GM23248 (cell line): Measurements from ENCODE around the gene ACAP2. TPM values are rescaled to one million over a fixed set of nuclear protein-coding genes. Genes with fewer than 3 reads are reported as not detected.

Source experiments
- DNase-seq: peaks from one replicate; pipeline ENCODE4 v3.0.0-alpha.2; 2015
- H2AFZ ChIP-seq: fragments of 200-600 bp; sonication (generic); 2 replicates; pipeline ENCODE4 v1.6.1; 2016; ENCODE audit warnings: antibody characterized with exemption
- H3F3A ChIP-seq: fragments of 200-600 bp; sonication (generic); 2 replicates; pipeline ENCODE4 v1.6.1; 2016; ENCODE audit warnings: mild to moderate bottlenecking, antibody characterized with exemption, mixed run types; ENCODE audit not compliant: insufficient read depth
- H3K27ac ChIP-seq: fragments of 200-600 bp; sonication (generic); 2 replicates; pipeline ENCODE4 v1.5.1; 2016; ENCODE audit warnings: mild to moderate bottlenecking
- H3K27me3 ChIP-seq: fragments of 200-600 bp; sonication (generic); replicated peaks from 2 replicates; pipeline ENCODE4 v1.6.1; 2016; ENCODE audit warnings: mild to moderate bottlenecking; ENCODE audit not compliant: insufficient read depth
- H3K36me3 ChIP-seq: fragments of 200-600 bp; sonication (generic); 2 replicates; pipeline ENCODE4 v1.6.1; 2016; ENCODE audit warnings: low read depth, mild to moderate bottlenecking
- H3K4me1 ChIP-seq: fragments of 200-600 bp; sonication (generic); 2 replicates; pipeline ENCODE4 v1.6.1; 2016; ENCODE audit warnings: mild to moderate bottlenecking; ENCODE audit not compliant: insufficient read depth
- H3K4me2 ChIP-seq: fragments of 200-600 bp; sonication (generic); one replicate; pipeline ENCODE4 v1.6.1; 2016; ENCODE audit warnings: mild to moderate bottlenecking; ENCODE audit not compliant: unreplicated experiment
- H3K4me3 ChIP-seq: fragments of 200-600 bp; sonication (generic); 2 replicates; pipeline ENCODE4 v1.5.1; 2016; ENCODE audit warnings: mild to moderate bottlenecking
- H3K79me2 ChIP-seq: fragments of 200-600 bp; sonication (generic); 2 replicates; pipeline ENCODE4 v1.6.1; 2016; ENCODE audit warnings: mild to moderate bottlenecking; ENCODE audit not compliant: insufficient read depth
- H3K9ac ChIP-seq: fragments of 200-600 bp; sonication (generic); 2 replicates; pipeline ENCODE4 v1.6.1; 2016; ENCODE audit warnings: mild to moderate bottlenecking
- H3K9me2 ChIP-seq: fragments of 200-600 bp; sonication (generic); 2 replicates; pipeline ENCODE4 v1.6.1; 2016; ENCODE audit warnings: mixed run types, mild to moderate bottlenecking, moderate library complexity; ENCODE audit not compliant: insufficient read depth
- H3K9me3 ChIP-seq: fragments of 200-600 bp; sonication (generic); one replicate; pipeline ENCODE4 v1.6.1; 2017; ENCODE audit warnings: low read depth
- H4K20me1 ChIP-seq: fragments of 200-600 bp; sonication (generic); 2 replicates; pipeline ENCODE4 v1.6.0; 2016; ENCODE audit not compliant: insufficient read depth
- EZH2 ChIP-seq: fragments of 200-600 bp; sonication (generic); IDR thresholded peaks from 2 replicates; pipeline ENCODE4 v1.6.1; 2018; ENCODE audit warnings: antibody characterized with exemption, mild to moderate bottlenecking; ENCODE audit not compliant: insufficient read depth, poor library complexity, severe bottlenecking
- EZH2phosphoT487 ChIP-seq: fragments of 200-600 bp; sonication (generic); IDR thresholded peaks from 2 replicates; pipeline ENCODE4 v1.6.1; 2018; ENCODE audit warnings: antibody characterized with exemption, moderate library complexity, mild to moderate bottlenecking, low read depth; ENCODE audit not compliant: insufficient read depth
- WGBS, 2 experiments: methylation state at CpG; one replicate each; pipeline ENCODE4 v1.1.6; 2015 to 2017; ENCODE audit warnings: low lambda C conversion rate in 2 of 2, low coverage in 1 of 2; ENCODE audit errors: missing lambda C conversion rate in 2 of 2; 5-methylcytosine and 5-hydroxymethylcytosine counted together
- in situ Hi-C: fragments of 300-500 bp; cut with MboI; formaldehyde crosslinking; loops from 2 replicates; pipeline ENCODE4 v1.15.0; 2020
- polyA plus RNA-seq: library from polyadenylated mRNA; unstranded; fragments of >200 nt; fragmentation: Nextera tagmentation; extraction: Ambion mirVana; gene quantifications from 2 replicates; pipeline ENCODE4 v1.2.1, GENCODE V29; 2016
- total RNA-seq: library from RNA; depleted of rRNA; stranded (reverse); fragments of >200 nt; shearing (Covaris generic); gene quantifications from 2 replicates; pipeline ENCODE4 v1.2.3, GENCODE V29; 2014

ACAP2 gene
- total and polyA plus RNA-seq, 2 experiments from 2014 or later: 47.8 to 49.9 TPM

- H3K9me3 ChIP-seq: no peaks in the 10 kb centered on the region
- WGBS, 2 experiments: 18 to 24% methylated on average over 6 of the region's 6 CpGs
- TF ChIP-seq EZH2phosphoT487: no peak
- TF ChIP-seq EZH2: no peak
- H3F3A ChIP-seq: peaks cover 11% of the 10 kb centered on the region
- peak overlapping the region; percentile 84 for H3K4me2 ChIP-seq
- H3K27me3 ChIP-seq: no peaks in the 10 kb centered on the region
- DNase-seq: peak; percentile 8
- H3K27ac ChIP-seq: peak overlapping the region; percentile 56
- no peaks in the 10 kb centered on the region for H3K9me2 ChIP-seq
- no peaks in the 10 kb centered on the region for H3K36me3 ChIP-seq
- peak overlapping the region; percentile 100 for H2AFZ ChIP-seq
- in situ Hi-C loops: no loop called here
- H3K9ac ChIP-seq: peak overlapping the region; percentile 71
- peaks cover 42% of the 10 kb centered on the region for H3K79me2 ChIP-seq
- H3K4me1 ChIP-seq: peaks cover 27% of the 10 kb centered on the region
- H4K20me1 ChIP-seq: no peaks in the 10 kb centered on the region
- peak overlapping the region; percentile 70 for H3K4me3 ChIP-seq
These were observed 670 bp upstream of the ACAP2 start for GRCh38 chr3:195443391-195443989.

GRCh38 chr3:195441992-195442572, 738 bp downstream of the ACAP2 start:
- Histone ChIP-seq H3K9ac (peak overlapping the region; percentile 86), H4K20me1 (no peaks in the 10 kb centered on the region), H3K27ac (peak overlapping the region; percentile 80), H3K9me2 (no peaks in the 10 kb centered on the region), H3K9me3 (no peaks in the 10 kb centered on the region), H3F3A (peaks cover 11% of the 10 kb centered on the region), H3K36me3 (no peaks in the 10 kb centered on the region), H3K27me3 (no peaks in the 10 kb centered on the region), H2AFZ (peak overlapping the region; percentile 95), H3K79me2 (peaks cover 56% of the 10 kb centered on the region), H3K4me1 (peaks cover 27% of the 10 kb centered on the region), H3K4me2 (peak overlapping the region; percentile 93), H3K4me3 (peak overlapping the region; percentile 98)
- TF ChIP-seq EZH2 (no peak), EZH2phosphoT487 (no peak)
- peak; percentile 76 for DNase-seq
- in situ Hi-C loops: no loop called here
- 1% methylated on average over 26 to 43 of the region's 43 CpGs for WGBS, 2 experiments

DNA sequence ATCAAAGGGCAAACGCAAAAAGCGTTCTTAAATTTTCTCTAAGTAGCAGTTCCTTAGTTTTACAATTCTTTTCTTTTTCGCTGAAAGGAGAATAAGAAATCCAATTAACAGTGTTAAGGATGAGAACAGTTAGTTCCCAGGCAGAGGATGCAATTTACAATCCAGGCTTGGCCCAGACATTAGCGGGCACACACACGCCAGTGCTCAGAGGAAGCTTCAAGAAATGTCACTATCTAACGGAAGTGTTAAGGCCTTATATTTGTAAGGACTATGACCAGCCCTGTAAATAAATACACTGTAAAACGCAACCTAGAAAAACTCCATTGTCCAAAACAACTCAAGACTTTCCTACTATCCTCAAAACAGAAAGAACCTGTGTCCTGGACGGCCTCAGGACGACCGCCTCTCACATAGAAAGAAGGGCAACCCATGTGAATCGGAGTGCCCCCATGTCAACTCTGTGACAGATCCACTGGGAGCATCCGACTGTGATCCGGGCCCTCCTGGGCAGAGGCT, 1.3 kb downstream of the ACAP2 start:
- H3K4me3 ChIP-seq: peak overlapping the region; percentile 98
- H3K27ac ChIP-seq: peak overlapping the region; percentile 80
- no peaks in the 10 kb centered on the region for H3K9me3 ChIP-seq
- H3K9me2 ChIP-seq: no peaks in the 10 kb centered on the region
- peak overlapping the region; percentile 86 for H3K9ac ChIP-seq
- TF ChIP-seq EZH2phosphoT487: no peak
- no peak for TF ChIP-seq EZH2
- in situ Hi-C loops: no loop called here
- peaks cover 11% of the 10 kb centered on the region for H3F3A ChIP-seq
- peak overlapping the region; percentile 95 for H2AFZ ChIP-seq
- WGBS, 2 experiments: 1 to 2% methylated on average over 13 of the region's 13 CpGs
- no peaks in the 10 kb centered on the region for H3K36me3 ChIP-seq
- no peaks in the 10 kb centered on the region for H3K27me3 ChIP-seq
- DNase-seq: peak; percentile 49
- peaks cover 62% of the 10 kb centered on the region for H3K79me2 ChIP-seq
- no peaks in the 10 kb centered on the region for H4K20me1 ChIP-seq
- peak overlapping the region; percentile 93 for H3K4me2 ChIP-seq
- H3K4me1 ChIP-seq: peaks cover 30% of the 10 kb centered on the region

- H3K4me1 ChIP-seq: peaks cover 35% of the 10 kb centered on the region
- H3K27me3 ChIP-seq: no peaks in the 10 kb centered on the region
- H2AFZ ChIP-seq: peak overlapping the region; percentile 95
- H3K9me2 ChIP-seq: no peaks in the 10 kb centered on the region
- peaks cover 11% of the 10 kb centered on the region for H3F3A ChIP-seq
- DNase-seq: peak; percentile 44
- H3K79me2 ChIP-seq: peaks cover 66% of the 10 kb centered on the region
- peak overlapping the region; percentile 80 for H3K27ac ChIP-seq
- in situ Hi-C loops: no loop called here
- H3K36me3 ChIP-seq: no peaks in the 10 kb centered on the region
- peak overlapping the region; percentile 86 for H3K9ac ChIP-seq
- no peak for TF ChIP-seq EZH2
- no peak for TF ChIP-seq EZH2phosphoT487
- peak overlapping the region; percentile 98 for H3K4me3 ChIP-seq
- 33 to 36% methylated on average over 2 of the region's 2 CpGs for WGBS, 2 experiments
- H4K20me1 ChIP-seq: no peaks in the 10 kb centered on the region
- peak overlapping the region; percentile 93 for H3K4me2 ChIP-seq
- H3K9me3 ChIP-seq: no peaks in the 10 kb centered on the region
These were observed 1.8 kb downstream of the ACAP2 start for GRCh38 chr3:195441051-195441450.
